ENCODE results near the gene TRIP12. TPM values are rescaled to one million over a fixed set of nuclear protein-coding genes. Genes with fewer than 3 reads are reported as not detected.

The TRIP12 gene
- total and polyA plus RNA-seq, 4 donors = 18.6 to 358 (median 118) TPM

DNA sequence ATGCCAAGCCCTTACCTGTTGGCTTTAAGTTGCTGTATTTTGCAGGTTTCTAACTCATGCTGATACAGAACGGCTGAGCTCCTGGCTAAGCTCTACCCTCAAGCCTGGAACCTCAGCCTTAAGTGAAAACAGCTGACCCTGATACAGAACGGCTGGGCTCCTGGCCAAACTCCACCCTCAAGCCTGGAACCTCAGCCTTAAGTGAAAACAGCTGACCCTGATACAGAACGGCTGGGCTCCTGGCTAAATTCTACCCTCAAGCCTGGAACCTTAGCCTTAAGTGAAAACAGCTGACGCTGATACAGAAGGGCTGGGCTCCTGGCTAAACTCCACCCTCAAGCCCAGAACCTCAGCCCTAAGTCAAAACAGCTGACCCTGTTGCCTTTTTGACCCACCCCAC lies 189.9 kb downstream of the TRIP12 start:
- Histone ChIP-seq H3K9me3 (ENCODE audit: control insufficient read depth in 4 of 4, insufficient read depth in 3 of 4, low read length in 3 of 4) (peaks cover 0 to 10% (median under 1%) of the 10 kb centered on the region in 4 donors), H3K4me1 (ENCODE audit: control insufficient read depth in 5 of 5, insufficient read depth in 5 of 5, low read length in 5 of 5) (peaks cover 0 to 2% (median 0%) of the 10 kb centered on the region in 5 donors), H3K27me3 (ENCODE audit: control insufficient read depth in 3 of 3, insufficient read depth in 3 of 3, low read length in 2 of 3) (no peaks in the 10 kb centered on the region), H3K36me3 (ENCODE audit: control insufficient read depth in 4 of 4, insufficient read depth in 4 of 4, low read length in 4 of 4) (no peaks in the 10 kb centered on the region), H3K9ac (ENCODE audit: insufficient read depth in 1 of 2, low read length in 2 of 2) (no peak overlapping the region), H3K4me3 (no peak overlapping the region), H3K27ac (ENCODE audit: low read depth in 1 of 2, low read length in 1 of 2) (no peak overlapping the region)
- TF ChIP-seq, protein P1, sequence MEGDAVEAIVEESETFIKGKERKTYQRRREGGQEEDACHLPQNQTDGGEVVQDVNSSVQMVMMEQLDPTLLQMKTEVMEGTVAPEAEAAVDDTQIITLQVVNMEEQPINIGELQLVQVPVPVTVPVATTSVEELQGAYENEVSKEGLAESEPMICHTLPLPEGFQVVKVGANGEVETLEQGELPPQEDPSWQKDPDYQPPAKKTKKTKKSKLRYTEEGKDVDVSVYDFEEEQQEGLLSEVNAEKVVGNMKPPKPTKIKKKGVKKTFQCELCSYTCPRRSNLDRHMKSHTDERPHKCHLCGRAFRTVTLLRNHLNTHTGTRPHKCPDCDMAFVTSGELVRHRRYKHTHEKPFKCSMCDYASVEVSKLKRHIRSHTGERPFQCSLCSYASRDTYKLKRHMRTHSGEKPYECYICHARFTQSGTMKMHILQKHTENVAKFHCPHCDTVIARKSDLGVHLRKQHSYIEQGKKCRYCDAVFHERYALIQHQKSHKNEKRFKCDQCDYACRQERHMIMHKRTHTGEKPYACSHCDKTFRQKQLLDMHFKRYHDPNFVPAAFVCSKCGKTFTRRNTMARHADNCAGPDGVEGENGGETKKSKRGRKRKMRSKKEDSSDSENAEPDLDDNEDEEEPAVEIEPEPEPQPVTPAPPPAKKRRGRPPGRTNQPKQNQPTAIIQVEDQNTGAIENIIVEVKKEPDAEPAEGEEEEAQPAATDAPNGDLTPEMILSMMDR (IDR thresholded peaks at IDR 0.05; ENCODE audit: control extremely low read depth, extremely low read depth) = no peak
- ATAC-seq (ENCODE audit: insufficient read depth, low FRiP score) = no peak
- 50 to 54% methylated on average over 4 of the region's 4 CpGs for WGBS, 2 donors
- no peak for DNase-seq

DNA sequence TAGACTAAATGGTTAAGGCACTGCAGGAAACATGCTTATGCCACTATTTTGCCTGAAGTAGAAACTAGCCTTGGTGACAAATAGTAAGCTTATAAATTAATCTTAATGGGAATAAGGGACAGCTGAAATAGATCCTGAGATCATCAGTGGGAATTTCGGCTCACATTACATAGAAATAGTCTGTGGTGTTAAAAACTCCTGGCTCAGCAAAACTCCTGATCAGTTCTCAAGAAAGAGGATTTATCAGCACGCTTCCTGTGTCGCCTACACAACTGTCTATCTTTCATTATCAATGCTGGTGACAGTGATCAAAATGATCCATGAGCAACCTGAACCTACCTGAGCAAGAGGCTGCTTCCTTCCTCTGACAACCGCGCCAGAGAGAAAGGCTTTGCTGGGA lies 190.4 kb downstream of the TRIP12 start:
- no peaks in the 10 kb centered on the region for H3K36me3 ChIP-seq (ENCODE audit: control insufficient read depth in 4 of 4, insufficient read depth in 4 of 4, low read length in 4 of 4)
- peaks cover 0 to 2% (median 0%) of the 10 kb centered on the region in 5 donors for H3K4me1 ChIP-seq (ENCODE audit: control insufficient read depth in 5 of 5, insufficient read depth in 5 of 5, low read length in 5 of 5)
- H3K9me3 ChIP-seq (ENCODE audit: control insufficient read depth in 4 of 4, insufficient read depth in 3 of 4, low read length in 3 of 4) = peaks cover 0 to 8% (median 0%) of the 10 kb centered on the region in 4 donors
- H3K27ac ChIP-seq (ENCODE audit: low read depth in 1 of 2, low read length in 1 of 2) = no peak overlapping the region
- H3K27me3 ChIP-seq (ENCODE audit: control insufficient read depth in 3 of 3, insufficient read depth in 3 of 3, low read length in 2 of 3) = no peaks in the 10 kb centered on the region
- no peak overlapping the region for H3K4me3 ChIP-seq
- 81 to 91% methylated on average over 5 of the region's 5 CpGs for WGBS, 2 donors
- H3K9ac ChIP-seq (ENCODE audit: insufficient read depth in 1 of 2, low read length in 2 of 2) = no peak overlapping the region
- DNase-seq = no peak
- ATAC-seq (ENCODE audit: insufficient read depth, low FRiP score) = no peak
- TF ChIP-seq, protein P1 (IDR thresholded peaks at IDR 0.05; ENCODE audit: control extremely low read depth, extremely low read depth) = no peak

DNA sequence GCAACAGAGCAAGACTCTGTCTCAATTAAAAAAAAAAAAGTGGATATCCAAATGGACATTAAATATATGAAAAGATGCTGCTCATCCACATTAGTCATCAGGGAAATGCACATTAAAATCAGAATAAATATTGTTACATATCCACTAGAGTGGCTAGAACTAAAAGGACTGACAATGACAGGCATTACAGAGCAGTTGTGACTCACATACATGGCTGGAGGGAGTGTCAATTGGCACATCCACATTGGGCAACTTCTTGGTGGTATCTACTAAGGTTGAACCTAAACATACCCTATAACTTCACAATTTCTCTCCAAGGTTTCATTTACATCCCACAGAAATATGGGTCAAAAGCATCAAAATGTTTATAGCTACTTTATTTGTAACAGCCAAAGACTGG lies 193.4 kb downstream of the TRIP12 start:
- H3K27me3 ChIP-seq (ENCODE audit: control insufficient read depth in 3 of 3, insufficient read depth in 3 of 3, low read length in 2 of 3) = peaks cover 0 to 2% (median 0%) of the 10 kb centered on the region in 3 donors
- H3K9me3 ChIP-seq (ENCODE audit: control insufficient read depth in 4 of 4, insufficient read depth in 3 of 4, low read length in 3 of 4) = no peaks in the 10 kb centered on the region
- H3K4me1 ChIP-seq (ENCODE audit: control insufficient read depth in 5 of 5, insufficient read depth in 5 of 5, low read length in 5 of 5) = peaks cover 0 to 2% (median 0%) of the 10 kb centered on the region in 5 donors
- H3K27ac ChIP-seq (ENCODE audit: low read depth in 1 of 2, low read length in 1 of 2) = no peak overlapping the region
- DNase-seq = no peak
- no peak for ATAC-seq (ENCODE audit: insufficient read depth, low FRiP score)
- H3K4me3 ChIP-seq = no peak overlapping the region
- H3K9ac ChIP-seq (ENCODE audit: insufficient read depth in 1 of 2, low read length in 2 of 2) = no peak overlapping the region
- H3K36me3 ChIP-seq (ENCODE audit: control insufficient read depth in 4 of 4, insufficient read depth in 4 of 4, low read length in 4 of 4) = no peaks in the 10 kb centered on the region
- TF ChIP-seq, protein P1 (IDR thresholded peaks at IDR 0.05; ENCODE audit: control extremely low read depth, extremely low read depth) = no peak

DNA sequence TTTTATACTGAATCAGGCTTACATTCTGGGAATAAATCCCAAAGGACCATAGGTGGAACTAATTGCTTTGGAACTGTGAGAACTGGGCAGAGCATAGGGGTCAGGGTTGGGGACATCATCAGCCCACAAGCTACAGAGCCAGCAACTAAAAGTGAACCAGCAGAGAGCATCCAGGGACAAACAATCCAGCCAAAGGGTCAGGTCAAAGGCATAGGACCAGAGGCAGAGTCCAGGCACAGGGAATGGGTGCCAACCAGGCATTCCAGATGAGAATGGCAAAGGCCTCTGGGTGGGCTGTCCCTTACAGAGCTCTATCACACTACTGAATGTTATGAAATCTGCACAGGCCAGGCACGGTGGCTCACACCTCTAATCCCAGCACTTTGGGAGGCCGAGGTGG lies 195.2 kb downstream of the TRIP12 start:
- Histone ChIP-seq H3K9ac (ENCODE audit: insufficient read depth in 1 of 2, low read length in 2 of 2) (no peak overlapping the region), H3K36me3 (ENCODE audit: control insufficient read depth in 4 of 4, insufficient read depth in 4 of 4, low read length in 4 of 4) (no peaks in the 10 kb centered on the region), H3K4me3 (no peak overlapping the region), H3K27ac (ENCODE audit: low read depth in 1 of 2, low read length in 1 of 2) (no peak overlapping the region), H3K4me1 (ENCODE audit: control insufficient read depth in 5 of 5, insufficient read depth in 5 of 5, low read length in 5 of 5) (peaks cover 0 to 2% (median 0%) of the 10 kb centered on the region in 5 donors), H3K27me3 (ENCODE audit: control insufficient read depth in 3 of 3, insufficient read depth in 3 of 3, low read length in 2 of 3) (peaks cover 0 to 2% (median 0%) of the 10 kb centered on the region in 3 donors), H3K9me3 (ENCODE audit: control insufficient read depth in 4 of 4, insufficient read depth in 3 of 4, low read length in 3 of 4) (no peaks in the 10 kb centered on the region)
- DNase-seq = no peak
- TF ChIP-seq, protein P1 (IDR thresholded peaks at IDR 0.05; ENCODE audit: control extremely low read depth, extremely low read depth) = no peak
- ATAC-seq (ENCODE audit: insufficient read depth, low FRiP score) = no peak
- WGBS, 2 donors = 86 to 91% methylated on average over 2 of the region's 2 CpGs

Data from lung (tissue), 12 donors.